PC-9 (cell line): ENCODE results near the gene GOLGA6L10. TPM values are rescaled to one million over a fixed set of nuclear protein-coding genes. Genes with fewer than 3 reads are reported as not detected.
"Not testable (repeated sequence)": the region's sequence is repeated elsewhere in the genome, so short reads cannot be mapped to it uniquely, and the experiment has no call there.

ENCODE experiments used
- BruUV-seq: library from RNA; stranded (reverse); fragments of 400-500 nt; replicated peaks from 2 replicates; lab custom pipeline; 2021; lab: Mats Ljungman, UMichigan
- CTCF ChIA-PET: fragments of 300-600 bp; sonication (Branson Sonifier 250); formaldehyde crosslinking; loops from one replicate; lab custom pipeline; 2022; ENCODE audit warnings: antibody characterized with exemption; lab: Charles Lee
- POLR2A ChIA-PET: fragments of 300-600 bp; sonication (Branson Sonifier 250); formaldehyde crosslinking; loops from one replicate; lab custom pipeline; 2022; ENCODE audit warnings: antibody characterized with exemption; ENCODE audit not compliant: unreplicated experiment; lab: Charles Lee
- DNase-seq, 2 experiments: peaks; one replicate each; pipeline versions ENCODE4 v3.0.0 to v3.0.0-alpha.2; 2015 to 2022; ENCODE audit warnings: mixed read lengths in 1 of 2
- H2AFZ ChIP-seq: fragments of 200-600 bp; sonication (generic); 2 replicates; pipeline ENCODE4 v1.8.1; 2017; ENCODE audit warnings: antibody characterized with exemption
- H3F3A ChIP-seq: fragments of 200-600 bp; sonication (generic); 2 replicates; pipeline ENCODE4 v1.8.1; 2017; ENCODE audit warnings: antibody characterized with exemption, mild to moderate bottlenecking, low read depth; ENCODE audit not compliant: insufficient read depth
- H3K27ac ChIP-seq: fragments of 200-600 bp; sonication (generic); 2 replicates; pipeline ENCODE4 v1.6.1; 2016; ENCODE audit warnings: mixed run types
- H3K27me3 ChIP-seq: fragments of 200-600 bp; sonication (generic); 2 replicates; pipeline ENCODE4 v1.6.1; 2016; ENCODE audit warnings: low read depth, mixed run types; ENCODE audit not compliant: insufficient read depth
- H3K36me3 ChIP-seq: fragments of 200-600 bp; sonication (generic); 2 replicates; pipeline ENCODE4 v1.6.1; 2016; ENCODE audit warnings: low read depth, mixed run types
- H3K4me1 ChIP-seq: fragments of 200-600 bp; sonication (generic); replicated peaks from 2 replicates; pipeline ENCODE4 v1.6.1; 2016; ENCODE audit warnings: mixed run types; ENCODE audit not compliant: insufficient read depth
- H3K4me2 ChIP-seq: fragments of 200-600 bp; sonication (generic); 2 replicates; pipeline ENCODE4 v1.6.1; 2017; ENCODE audit warnings: mixed run types
- H3K4me3 ChIP-seq: fragments of 200-600 bp; sonication (generic); 2 replicates; pipeline ENCODE4 v1.6.1; 2016; ENCODE audit warnings: mixed run types
- H3K79me2 ChIP-seq: fragments of 200-600 bp; sonication (generic); 2 replicates; pipeline ENCODE4 v1.6.1; 2017; ENCODE audit warnings: low read depth, mixed run types
- H3K9me2 ChIP-seq: fragments of 200-600 bp; sonication (generic); 2 replicates; pipeline ENCODE4 v1.8.1; 2017; ENCODE audit warnings: mild to moderate bottlenecking; ENCODE audit not compliant: insufficient read depth
- H3K9me3 ChIP-seq: fragments of 200-600 bp; sonication (generic); 2 replicates; pipeline ENCODE4 v1.8.1; 2016; ENCODE audit warnings: low read depth; ENCODE audit not compliant: insufficient read depth
- H4K20me1 ChIP-seq: fragments of 200-600 bp; sonication (generic); 2 replicates; pipeline ENCODE4 v1.8.1; 2017; ENCODE audit not compliant: insufficient read depth
- CTCF ChIP-seq: fragments of 200-600 bp; sonication (generic); conservative IDR thresholded peaks from 2 replicates; pipeline ENCODE4 v1.6.1; 2017; ENCODE audit warnings: mixed run types, antibody characterized with exemption, mild to moderate bottlenecking, moderate library complexity
- EZH2 ChIP-seq: fragments of 200-600 bp; sonication (generic); IDR thresholded peaks from 2 replicates; pipeline ENCODE4 v1.8.0; 2017; ENCODE audit warnings: antibody characterized with exemption, low read depth
- intact Hi-C: fragments of 100-400 bp; cut with micrococcal nuclease; formaldehyde crosslinking; loops from one replicate; pipeline ENCODE4 v1.10.0; 2022; ENCODE audit not compliant: unreplicated experiment
- total RNA-seq: library from RNA; stranded (reverse); gene quantifications from 2 replicates; pipeline ENCODE4 v1.2.3, GENCODE V29; 2021

The GOLGA6L10 gene
- total RNA-seq, 1 experiment from 2014 or later, result 2.2 TPM

DNA sequence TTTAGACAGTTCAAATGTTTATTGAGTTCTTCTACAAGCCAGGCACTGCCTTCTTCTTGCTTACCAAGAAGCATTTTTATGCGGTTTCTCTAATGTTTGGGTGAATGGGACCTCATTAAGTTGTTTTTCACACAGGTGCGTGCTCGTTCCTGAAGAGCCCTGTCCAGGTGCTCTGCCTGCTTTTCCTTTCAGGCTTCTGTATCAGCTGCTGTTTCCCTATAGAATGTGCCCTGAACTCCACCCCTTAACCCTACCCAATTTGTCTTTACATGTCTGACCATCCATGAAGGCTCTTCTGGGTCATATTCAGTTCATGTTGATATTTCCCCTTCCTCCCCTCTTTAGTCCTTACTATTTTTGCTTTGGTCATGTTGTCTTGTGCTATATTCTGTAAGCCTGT lies 22.4 kb upstream of the GOLGA6L10 start:
- Histone ChIP-seq H3K9me2 (no peaks in the 10 kb centered on the region), H3K4me2 (no peak overlapping the region), H3K36me3 (no peaks in the 10 kb centered on the region), H3K27me3 (no peaks in the 10 kb centered on the region), H3K9me3 (no peaks in the 10 kb centered on the region), H4K20me1 (no peaks in the 10 kb centered on the region), H3K79me2 (no peaks in the 10 kb centered on the region), H3K27ac (no peak overlapping the region), H3F3A (no peaks in the 10 kb centered on the region), H3K4me1 (no peaks in the 10 kb centered on the region), H2AFZ (no peak overlapping the region), H3K4me3 (no peak overlapping the region)
- intact Hi-C loops, result no loop called here
- ChIA-PET POLR2A (no interaction called here), CTCF (no interaction called here)
- no peak for TF ChIP-seq EZH2
- TF ChIP-seq CTCF, result no peak
- DNase-seq, result no peak
- BruUV-seq, result no TSS peak

DNA sequence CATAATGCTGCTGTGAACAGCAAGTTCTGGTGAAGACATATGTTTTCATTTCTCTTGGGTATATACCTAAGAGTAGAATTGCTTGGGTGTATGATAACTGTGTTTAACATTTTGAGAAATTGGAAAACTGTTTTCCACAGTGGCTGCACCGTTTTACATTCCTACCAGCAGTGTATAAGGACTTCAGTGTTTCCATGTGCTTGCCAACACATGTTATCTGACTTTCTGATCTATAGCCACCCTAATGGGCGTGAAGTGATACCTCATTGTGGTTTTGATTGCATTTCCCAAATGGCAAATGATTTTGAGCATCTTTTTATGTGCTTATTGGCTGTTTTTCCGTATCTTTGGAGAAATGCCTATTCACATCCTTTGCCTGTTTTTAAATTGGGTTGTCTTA lies 18.5 kb upstream of the GOLGA6L10 start:
- H3K79me2 ChIP-seq, H3K4me3 ChIP-seq, BruUV-seq, H3K27ac ChIP-seq, H4K20me1 ChIP-seq, H3K9me3 ChIP-seq, H3K4me1 ChIP-seq, POLR2A ChIA-PET, DNase-seq, H2AFZ ChIP-seq, H3K36me3 ChIP-seq, H3K4me2 ChIP-seq, H3F3A ChIP-seq, H3K9me2 ChIP-seq, H3K27me3 ChIP-seq, CTCF ChIA-PET, intact Hi-C loops: not testable (repeated sequence)

GRCh38 chr15:82365692-82366323 lies 16.5 kb upstream of the GOLGA6L10 start:
- H4K20me1 ChIP-seq, H3K4me1 ChIP-seq, intact Hi-C loops, H2AFZ ChIP-seq, H3K4me2 ChIP-seq, H3F3A ChIP-seq, H3K27ac ChIP-seq, H3K36me3 ChIP-seq, BruUV-seq, POLR2A ChIA-PET, H3K9me3 ChIP-seq, H3K9me2 ChIP-seq, H3K79me2 ChIP-seq, H3K27me3 ChIP-seq, H3K4me3 ChIP-seq, CTCF ChIA-PET: not testable (repeated sequence)
- peak in 1 of 2 experiments; percentile 37 for DNase-seq
- TF ChIP-seq CTCF, result peak; percentile 64

- not testable (repeated sequence) for BruUV-seq
Observed at GRCh38 chr15:82364548-82364947, 15.3 kb upstream of the GOLGA6L10 start.

DNA sequence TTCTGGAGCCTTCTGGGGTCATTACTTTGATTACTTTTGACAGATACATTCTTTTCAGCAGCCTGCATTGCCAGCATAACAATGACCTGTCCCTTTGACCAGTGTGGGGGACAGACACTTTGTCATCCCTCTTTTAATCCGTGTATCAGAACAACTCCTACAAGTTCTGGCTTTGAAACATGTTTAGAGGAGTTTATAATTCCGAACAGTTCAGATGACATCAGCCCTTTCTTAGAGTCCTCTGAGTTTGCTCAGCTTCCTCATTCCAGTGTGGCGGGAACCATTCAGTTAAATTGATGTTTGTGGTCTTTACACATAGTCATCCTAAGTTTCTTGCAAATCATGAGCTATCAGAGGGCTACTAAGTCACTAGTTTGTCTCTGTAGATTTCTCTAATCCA lies 13.5 kb upstream of the GOLGA6L10 start:
- BruUV-seq, CTCF ChIA-PET, H3K4me3 ChIP-seq, DNase-seq, H3K9me2 ChIP-seq, H3K79me2 ChIP-seq, H3K27ac ChIP-seq, H3K9me3 ChIP-seq, H2AFZ ChIP-seq, H3K27me3 ChIP-seq, intact Hi-C loops, H4K20me1 ChIP-seq, H3F3A ChIP-seq, POLR2A ChIA-PET, H3K4me1 ChIP-seq, H3K4me2 ChIP-seq, H3K36me3 ChIP-seq: not testable (repeated sequence)

More at GRCh38 chr15:82364548-82364947, 15.3 kb upstream of the GOLGA6L10 start:
- DNase-seq, H3K27me3 ChIP-seq, H3K9me2 ChIP-seq, H3K9me3 ChIP-seq, H3K4me3 ChIP-seq, H2AFZ ChIP-seq, H3K4me1 ChIP-seq, CTCF ChIA-PET, H3K36me3 ChIP-seq, H3K27ac ChIP-seq, POLR2A ChIA-PET, H3K4me2 ChIP-seq, H3F3A ChIP-seq, H4K20me1 ChIP-seq, H3K79me2 ChIP-seq, intact Hi-C loops: not testable (repeated sequence)

DNA sequence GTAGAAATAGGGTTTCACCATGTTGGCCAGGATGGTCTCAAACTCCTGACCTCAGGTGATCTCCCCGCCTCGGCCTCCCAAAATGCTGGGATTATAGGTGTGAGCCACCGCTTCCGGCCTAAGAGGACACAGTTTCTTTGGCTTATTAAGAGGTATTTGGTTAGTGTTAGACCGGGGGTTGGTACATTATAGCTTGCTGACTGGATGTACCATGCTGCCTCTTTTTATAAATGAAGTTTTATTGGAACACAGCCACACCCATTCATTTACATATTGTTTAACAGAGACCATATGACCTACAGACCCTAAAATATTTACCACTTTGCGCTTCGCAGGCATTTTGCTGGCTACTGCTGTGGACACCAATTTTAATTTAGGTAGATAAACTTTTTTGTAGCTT lies 11.3 kb upstream of the GOLGA6L10 start:
- H3K9me2 ChIP-seq, H3K4me3 ChIP-seq, H3F3A ChIP-seq, H4K20me1 ChIP-seq, BruUV-seq, CTCF ChIA-PET, H3K36me3 ChIP-seq, H3K27me3 ChIP-seq, H3K4me1 ChIP-seq, H3K27ac ChIP-seq, POLR2A ChIA-PET, intact Hi-C loops, H2AFZ ChIP-seq, H3K79me2 ChIP-seq, H3K9me3 ChIP-seq, DNase-seq, H3K4me2 ChIP-seq: not testable (repeated sequence)
